Small intestine (tissue), 7 donors: ENCODE measurements around the gene SLIT1. TPM values are rescaled to one million over a fixed set of nuclear protein-coding genes. Genes with fewer than 3 reads are reported as not detected.

Experiments used
- DNase-seq, 2 donors: peaks; one replicate each; pipeline versions ENCODE4 v3.0.0 to v3.0.0-alpha.2; 2013
- FAIRE-seq: peaks from 2 replicates; lab custom pipeline; 2012; peaks lifted over from hg19 to GRCh38; lab: Jason Lieb, UNC
- H3K27ac ChIP-seq, 3 donors: one replicate each; pipeline ENCODE4 v1.5.1; 2013; ENCODE audit warnings: low read length in 2 of 3, mild to moderate bottlenecking in 2 of 3, control low read depth in 1 of 3, inconsistent platforms in 1 of 3, low read depth in 1 of 3, moderate library complexity in 1 of 3
- H3K27me3 ChIP-seq, 3 donors: one replicate each; pipeline ENCODE4 v1.6.1; 2013; ENCODE audit warnings: low read length in 3 of 3, inconsistent platforms in 1 of 3; ENCODE audit not compliant: control insufficient read depth in 3 of 3, insufficient read depth in 3 of 3
- H3K36me3 ChIP-seq, 3 donors: one replicate each; pipeline ENCODE4 v1.6.1; 2013; ENCODE audit warnings: low read length in 3 of 3, inconsistent platforms in 1 of 3, low read depth in 1 of 3, mild to moderate bottlenecking in 1 of 3, moderate library complexity in 1 of 3; ENCODE audit not compliant: control insufficient read depth in 3 of 3, insufficient read depth in 2 of 3
- H3K4me1 ChIP-seq, 3 donors: one replicate each; pipeline ENCODE4 v1.6.1; 2013; ENCODE audit warnings: low read length in 2 of 3, inconsistent platforms in 1 of 3, low read depth in 1 of 3, mild to moderate bottlenecking in 1 of 3, moderate library complexity in 1 of 3; ENCODE audit not compliant: control insufficient read depth in 3 of 3, insufficient read depth in 2 of 3
- H3K4me3 ChIP-seq, 3 donors: one replicate each; pipeline ENCODE4 v1.5.1; 2013; ENCODE audit warnings: low read length in 3 of 3, control low read depth in 1 of 3, inconsistent platforms in 1 of 3, low read depth in 1 of 3, mild to moderate bottlenecking in 1 of 3, moderate library complexity in 1 of 3
- H3K9me3 ChIP-seq, 2 donors: one replicate each; pipeline ENCODE4 v1.6.1; 2013; ENCODE audit warnings: low read depth in 1 of 2, low read length in 1 of 2; ENCODE audit not compliant: control insufficient read depth in 2 of 2, insufficient read depth in 1 of 2
- WGBS, 3 donors: extraction: QIAGEN DNeasy Blood & Tissue Kit; methylation state at CpG; one replicate each; pipeline ENCODE4 v1.1.7; 2013; 5-methylcytosine and 5-hydroxymethylcytosine counted together
- polyA plus RNA-seq, 4 donors: library from polyadenylated mRNA; stranded (reverse) in 3 of 4; unstranded in 1 of 4; fragments of 200-250 nt in 3 of 4; fragments of 120-200 nt in 1 of 4; gene quantifications; one replicate each; pipeline versions ENCODE4 v1.2.1 to v1.2.3, GENCODE V29; 2013
- donor health status: healthy with polysubstance abuse.
- donor health status: control.
- donor health status: control.
- donor health status: Bipolar disorder and iron deficiency.
- donor health status: healthy.

Gene SLIT1
- polyA plus RNA-seq, 4 donors, result under 0.01 to 0.40 (median 0.12) TPM; not detected in 1

- DNase-seq (no peak), FAIRE-seq (no peak)
- no peaks in the 10 kb centered on the region for H3K27me3 ChIP-seq
- no peaks in the 10 kb centered on the region for H3K9me3 ChIP-seq
- H3K36me3 ChIP-seq, result peaks cover 2 to 22% (median 3%) of the 10 kb centered on the region in 3 donors
- H3K4me1 ChIP-seq, result peaks cover 0 to 8% (median 5%) of the 10 kb centered on the region in 3 donors
- no peak overlapping the region for H3K4me3 ChIP-seq
- WGBS, 3 donors, result 53 to 72% (median 70%) methylated on average over 4 of the region's 4 CpGs
- H3K27ac ChIP-seq, result no peak overlapping the region
These were observed 40.6 kb upstream of the SLIT1 start for GRCh38 chr10:97226398-97226797.

GRCh38 chr10:97224483-97225435 lies 39.0 kb upstream of the SLIT1 start:
- Histone ChIP-seq H3K9me3 (no peaks in the 10 kb centered on the region), H3K4me3 (no peak overlapping the region), H3K36me3 (peaks cover 2 to 25% (median 3%) of the 10 kb centered on the region in 3 donors), H3K27ac (no peak overlapping the region), H3K27me3 (no peaks in the 10 kb centered on the region), H3K4me1 (peaks cover 0 to 8% (median 5%) of the 10 kb centered on the region in 3 donors)
- DNase-seq (no peak), FAIRE-seq (no peak)
- WGBS, 3 donors, result 77 to 84% (median 84%) methylated on average over 4 of the region's 4 CpGs

DNA sequence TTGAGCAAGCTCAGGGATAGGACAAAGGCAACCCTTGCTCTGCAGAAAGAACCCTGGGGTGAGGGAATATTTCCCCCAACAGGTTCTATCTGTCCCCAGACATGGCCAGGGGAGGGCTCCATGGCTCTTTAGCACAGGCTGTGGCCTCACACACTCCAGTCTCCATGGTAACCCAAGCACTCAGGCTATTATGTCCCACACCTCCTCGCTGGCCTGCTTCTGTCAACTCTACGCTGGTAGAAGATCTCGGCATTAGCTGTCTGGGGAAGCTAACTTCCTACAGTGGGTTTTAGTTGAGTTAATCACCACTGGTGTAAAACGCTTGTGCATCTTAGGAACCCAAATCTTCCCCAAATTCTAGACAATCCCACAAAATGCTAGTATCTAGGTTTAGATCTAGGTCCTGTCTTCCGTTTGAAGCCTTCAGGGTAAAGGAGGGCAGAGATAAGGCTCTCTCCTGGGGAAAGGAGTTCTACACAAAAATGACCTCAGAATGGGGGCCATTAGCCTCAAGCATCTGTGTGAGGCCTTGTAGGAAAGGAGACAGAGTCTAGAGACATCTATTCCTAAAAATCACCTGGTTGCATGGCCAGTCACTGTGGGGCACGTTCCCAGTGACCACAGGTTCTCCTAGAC lies 36.7 kb upstream of the SLIT1 start:
- Histone ChIP-seq H3K4me1 (peaks cover 0 to 5% (median 4%) of the 10 kb centered on the region in 3 donors), H3K36me3 (peaks cover 2 to 28% (median 2%) of the 10 kb centered on the region in 3 donors), H3K4me3 (no peak overlapping the region), H3K27ac (no peak overlapping the region), H3K9me3 (no peaks in the 10 kb centered on the region), H3K27me3 (no peaks in the 10 kb centered on the region)
- 91 to 98% (median 95%) methylated on average over 6 of the region's 6 CpGs for WGBS, 3 donors
- DNase-seq, result peak in 1 of 2 donors; percentile 7
- no peak for FAIRE-seq

DNA sequence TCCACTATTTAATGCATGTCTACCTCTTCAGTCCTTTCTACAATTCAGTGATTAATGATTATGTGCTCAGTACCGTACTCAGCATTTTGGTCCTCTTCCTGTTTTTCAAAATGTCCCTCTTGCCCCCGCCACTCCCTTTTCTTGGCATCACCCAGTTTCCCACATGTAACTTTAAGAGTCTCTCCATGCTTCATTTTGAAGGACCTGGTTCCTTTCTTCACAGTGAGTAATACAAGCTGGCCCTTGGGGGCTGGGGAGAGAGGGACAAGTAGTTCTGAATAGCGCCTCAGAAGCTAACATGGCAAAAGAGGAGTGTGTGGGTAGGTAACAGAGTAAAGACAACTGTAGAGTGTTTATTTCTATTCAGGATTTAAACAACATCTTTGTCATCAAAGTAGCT lies 34.6 kb upstream of the SLIT1 start:
- Histone ChIP-seq H3K4me1 (no peaks in the 10 kb centered on the region), H3K27me3 (no peaks in the 10 kb centered on the region), H3K9me3 (no peaks in the 10 kb centered on the region), H3K27ac (no peak overlapping the region), H3K4me3 (no peak overlapping the region), H3K36me3 (peaks cover 0 to 24% (median 2%) of the 10 kb centered on the region in 3 donors)
- 88 to 97% (median 97%) methylated on average over 3 of the region's 3 CpGs for WGBS, 3 donors
- no peak for FAIRE-seq
- no peak for DNase-seq

GRCh38 chr10:97217299-97217698 lies 31.5 kb upstream of the SLIT1 start:
- H3K27ac ChIP-seq, result no peak overlapping the region
- no peaks in the 10 kb centered on the region for H3K4me1 ChIP-seq
- no peak for FAIRE-seq
- WGBS, 3 donors, result 75 to 83% (median 75%) methylated on average over 3 of the region's 3 CpGs
- H3K9me3 ChIP-seq, result no peaks in the 10 kb centered on the region
- no peaks in the 10 kb centered on the region for H3K27me3 ChIP-seq
- no peak overlapping the region for H3K4me3 ChIP-seq
- no peak for DNase-seq
- H3K36me3 ChIP-seq, result peaks cover 0 to 12% (median 0%) of the 10 kb centered on the region in 3 donors

DNA sequence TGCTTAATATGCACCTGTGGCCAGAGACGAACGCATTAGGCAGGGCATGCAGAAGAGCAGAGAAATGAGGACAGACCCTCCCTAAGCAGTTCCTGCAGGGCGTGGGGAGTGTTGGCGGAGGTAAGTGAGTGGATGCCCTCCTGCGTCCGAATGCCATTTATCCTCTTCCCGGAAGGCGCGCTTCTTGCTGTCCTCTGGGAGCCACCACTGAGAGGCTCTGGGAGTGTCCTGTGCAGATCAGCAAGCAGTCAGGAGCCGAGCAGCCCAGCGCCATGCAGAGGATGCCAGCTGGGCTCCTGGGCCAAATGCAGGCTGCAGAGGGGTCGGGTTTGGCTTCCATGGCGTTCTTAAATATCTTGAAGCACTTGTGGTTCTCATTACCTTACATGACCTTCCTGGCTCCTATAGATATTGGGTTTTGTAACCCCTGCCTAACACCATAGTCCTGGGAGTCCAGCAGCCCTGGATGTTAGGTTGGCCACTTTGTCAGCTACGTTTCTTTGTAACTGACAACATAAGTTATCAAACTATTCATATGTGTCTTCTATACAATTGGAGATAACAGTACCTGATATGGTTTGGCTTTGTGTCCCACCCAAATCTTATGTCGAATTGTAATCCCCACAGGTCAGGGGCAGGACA lies 30.0 kb upstream of the SLIT1 start:
- no peak for DNase-seq
- no peak for FAIRE-seq

GRCh38 chr10:97213431-97213830 lies 27.7 kb upstream of the SLIT1 start:
- FAIRE-seq, result no peak
- Histone ChIP-seq H3K27me3 (no peaks in the 10 kb centered on the region), H3K4me3 (no peak overlapping the region), H3K4me1 (no peaks in the 10 kb centered on the region), H3K27ac (no peak overlapping the region), H3K36me3 (peaks cover 0 to 3% (median 0%) of the 10 kb centered on the region in 3 donors), H3K9me3 (no peaks in the 10 kb centered on the region)
- 67 to 69% (median 68%) methylated on average over 9 of the region's 9 CpGs for whole genome bisulfite sequencing, 3 donors
- no peak for DNase-seq

More for the DNA sequence above, 30.0 kb upstream of the SLIT1 start:
- H3K27me3 ChIP-seq, result no peaks in the 10 kb centered on the region
- no peaks in the 10 kb centered on the region for H3K4me1 ChIP-seq
- H3K27ac ChIP-seq, result no peak overlapping the region
- no peak overlapping the region for H3K4me3 ChIP-seq
- WGBS, 3 donors, result 83 to 92% (median 90%) methylated on average over 15 of the region's 15 CpGs
- peaks cover 0 to 5% (median 0%) of the 10 kb centered on the region in 3 donors for H3K36me3 ChIP-seq
- H3K9me3 ChIP-seq, result no peaks in the 10 kb centered on the region

DNA sequence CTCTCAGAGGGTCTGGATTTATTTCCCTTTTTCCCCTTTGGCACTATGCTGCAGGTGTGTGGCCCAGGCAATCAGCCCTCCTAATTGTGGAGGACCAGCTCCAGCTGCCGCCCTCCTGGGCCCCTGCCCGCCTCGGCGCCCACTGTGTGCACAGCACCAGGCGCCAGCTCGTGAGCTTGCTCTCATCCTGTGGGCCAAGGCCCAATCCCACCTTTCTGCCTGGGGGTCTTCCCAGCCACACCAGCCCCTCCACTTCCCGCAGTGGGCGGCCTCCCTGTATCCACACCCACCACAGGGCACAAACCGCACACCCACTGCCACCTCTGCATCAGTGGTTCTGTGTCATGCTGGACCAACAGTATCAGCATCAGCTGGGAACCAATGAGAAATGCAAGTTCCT lies 25.5 kb upstream of the SLIT1 start:
- no peak for DNase-seq

More for the DNA sequence above, 25.5 kb upstream of the SLIT1 start:
- Histone ChIP-seq H3K27me3 (peaks cover 0 to 2% (median 0%) of the 10 kb centered on the region in 3 donors), H3K36me3 (peaks cover 0 to 2% (median 0%) of the 10 kb centered on the region in 3 donors), H3K4me3 (no peak overlapping the region), H3K4me1 (no peaks in the 10 kb centered on the region), H3K27ac (no peak overlapping the region), H3K9me3 (no peaks in the 10 kb centered on the region)
- 91 to 94% (median 94%) methylated on average over 9 of the region's 9 CpGs for WGBS, 3 donors
- FAIRE-seq, result no peak
